Panc1 (cell line): ENCODE measurements around the gene CMTM8. TPM values are rescaled to one million over a fixed set of nuclear protein-coding genes. Genes with fewer than 3 reads are reported as not detected.

Experiments
- ATAC-seq: fragments of 200-7000 bp; cut with Tn5 transposase; 2 replicates; pipeline ENCODE4 v1.9.1; 2020; ENCODE audit warnings: mild to moderate bottlenecking, moderate library complexity
- BruUV-seq: library from RNA; stranded (reverse); fragments of 400-500 nt; replicated peaks from 2 replicates; lab custom pipeline; 2021; lab: Mats Ljungman, UMichigan
- CTCF ChIA-PET: fragments of 300-600 bp; sonication (Branson Sonifier 250); formaldehyde crosslinking; loops from one replicate; lab custom pipeline; 2022; ENCODE audit warnings: antibody characterized with exemption; lab: Charles Lee
- POLR2A ChIA-PET: fragments of 300-600 bp; sonication (Branson Sonifier 250); formaldehyde crosslinking; loops from one replicate; lab custom pipeline; 2022; ENCODE audit warnings: antibody characterized with exemption; lab: Charles Lee
- DNase-seq: peaks from one replicate; pipeline ENCODE4 v3.0.0-alpha.2; 2010; ENCODE audit warnings: low read depth, low spot score
- H3K27ac ChIP-seq: 2 replicates; pipeline ENCODE4 v1.5.1; 2011; ENCODE audit warnings: mild to moderate bottlenecking, low read length, inconsistent platforms
- H3K27me3 ChIP-seq: fragments of 200-500 bp; sonication (Bioruptor generic); 2 replicates; pipeline ENCODE4 v1.6.0; 2014; ENCODE audit warnings: low read length, inconsistent platforms; ENCODE audit not compliant: control insufficient read depth, insufficient read depth
- H3K36me3 ChIP-seq: fragments of 200-500 bp; sonication (Bioruptor generic); 2 replicates; pipeline ENCODE4 v1.5.1; 2014; ENCODE audit warnings: inconsistent platforms, mild to moderate bottlenecking, low read length, moderate library complexity; ENCODE audit not compliant: control insufficient read depth, insufficient read depth
- H3K4me1 ChIP-seq: 2 replicates; pipeline ENCODE4 v1.5.1; 2011; ENCODE audit warnings: inconsistent platforms, mild to moderate bottlenecking, low read length, moderate library complexity; ENCODE audit not compliant: control insufficient read depth, insufficient read depth
- H3K4me3 ChIP-seq, 2 experiments: 2 replicates each; pipeline ENCODE4 v1.5.1; 2011 to 2012; ENCODE audit warnings: low read depth in 2 of 2, low read length in 2 of 2, mild to moderate bottlenecking in 2 of 2, inconsistent platforms in 1 of 2, moderate library complexity in 1 of 2
- H3K9me3 ChIP-seq: fragments of 200-500 bp; sonication (Bioruptor generic); 2 replicates; pipeline ENCODE4 v1.5.1; 2014; ENCODE audit warnings: low read depth, mild to moderate bottlenecking, inconsistent platforms, low read length, moderate library complexity; ENCODE audit not compliant: control insufficient read depth, insufficient read depth
- CTCF ChIP-seq: fragments of 450-650 bp; IDR thresholded peaks from 2 replicates; pipeline ENCODE4 v1.5.1; 2017; ENCODE audit warnings: mild to moderate bottlenecking
- POLR2AphosphoS5 ChIP-seq: IDR thresholded peaks from 2 replicates; pipeline ENCODE4 v1.6.1; 2012; ENCODE audit warnings: mild to moderate bottlenecking, low read depth, low read length, moderate library complexity
- REST ChIP-seq, 2 experiments: IDR thresholded peaks; 2 replicates each; pipeline ENCODE4 v1.6.1; 2011 to 2012; ENCODE audit warnings: low read depth in 2 of 2, control low read depth in 1 of 2, low read length in 1 of 2, mild to moderate bottlenecking in 1 of 2, moderate library complexity in 1 of 2; ENCODE audit not compliant: insufficient read depth in 1 of 2
- SIN3A ChIP-seq: IDR thresholded peaks from 2 replicates; pipeline ENCODE4 v1.6.1; 2012; ENCODE audit warnings: low read depth, mild to moderate bottlenecking, low read length, moderate library complexity, borderline replicate concordance; ENCODE audit not compliant: insufficient read depth
- TCF7L2 ChIP-seq: IDR thresholded peaks from 2 replicates; pipeline ENCODE4 v1.6.1; 2011; ENCODE audit warnings: mild to moderate bottlenecking, low read depth, low read length, inconsistent platforms
- in situ Hi-C: cut with HindIII; loops from 2 replicates; pipeline ENCODE4 v1.10.0; 2016; ENCODE audit warnings: low sequenced_read_pairs, low pct_unique_long_range_greater_than_20kb
- intact Hi-C: fragments of 100-400 bp; cut with micrococcal nuclease; formaldehyde crosslinking; loops from one replicate; pipeline ENCODE4 v1.10.0; 2022; ENCODE audit not compliant: unreplicated experiment
- total RNA-seq: library from RNA; stranded (reverse); gene quantifications from one replicate; pipeline ENCODE4 v1.2.1, GENCODE V29; 2021; ENCODE audit not compliant: unreplicated experiment

The CMTM8 gene
- total RNA-seq, 1 experiment from 2014 or later, result 9.8 TPM

- no peak for DNase-seq
- TF ChIP-seq REST (IDR thresholded peaks at IDR 0.05; ENCODE audit: insufficient read depth in 1 of 2, low read depth in 2 of 2, low read length in 1 of 2) (no peak), SIN3A (no peak), TCF7L2 (no peak), CTCF (no peak), POLR2AphosphoS5 (no peak)
- POLR2A ChIA-PET, result no interaction called here
- in situ Hi-C loops, result no loop called here
- H3K4me3 ChIP-seq, result no peak overlapping the region
- no peak for ATAC-seq
- intact Hi-C loops, result no loop called here
- no peak overlapping the region for H3K27ac ChIP-seq
- CTCF ChIA-PET, result no interaction called here
- no TSS peak for BruUV-seq
- H3K36me3 ChIP-seq, result peaks cover 2% of the 10 kb centered on the region; the same call in 1 of the 2 replicates
- no peaks in the 10 kb centered on the region; the same call in 1 of the 2 replicates for H3K27me3 ChIP-seq
- H3K9me3 ChIP-seq, result peaks cover 4% of the 10 kb centered on the region; the same call in 1 of the 2 replicates
- H3K4me1 ChIP-seq, result peaks cover 4% of the 10 kb centered on the region
Observed at GRCh38 chr3:32236377-32236776, 2.1 kb upstream of the CMTM8 start.

GRCh38 chr3:32237670-32238452 is 619 bp upstream of the CMTM8 start:
- ATAC-seq (peak; percentile 31), DNase-seq (no peak)
- in situ Hi-C loops (no loop called here), intact Hi-C loops (no loop called here)
- TF ChIP-seq REST (IDR thresholded peaks at IDR 0.05; ENCODE audit: insufficient read depth in 1 of 2, low read depth in 2 of 2, low read length in 1 of 2) (no peak), SIN3A (no peak), POLR2AphosphoS5 (no peak), TCF7L2 (no peak), CTCF (no peak)
- Histone ChIP-seq H3K27ac (no peak overlapping the region), H3K36me3 (peaks cover 2% of the 10 kb centered on the region; the same call in 1 of the 2 replicates), H3K4me1 (peaks cover 4% of the 10 kb centered on the region), H3K27me3 (no peaks in the 10 kb centered on the region; the same call in 1 of the 2 replicates), H3K4me3 (peak overlapping the region; percentile 73 to 75), H3K9me3 (peaks cover 4% of the 10 kb centered on the region; the same call in 1 of the 2 replicates)
- ChIA-PET POLR2A (no interaction called here), CTCF (no interaction called here)
- no TSS peak for BruUV-seq
